ENCODE data around the gene DOCK4.

DOCK4 gene

DNA sequence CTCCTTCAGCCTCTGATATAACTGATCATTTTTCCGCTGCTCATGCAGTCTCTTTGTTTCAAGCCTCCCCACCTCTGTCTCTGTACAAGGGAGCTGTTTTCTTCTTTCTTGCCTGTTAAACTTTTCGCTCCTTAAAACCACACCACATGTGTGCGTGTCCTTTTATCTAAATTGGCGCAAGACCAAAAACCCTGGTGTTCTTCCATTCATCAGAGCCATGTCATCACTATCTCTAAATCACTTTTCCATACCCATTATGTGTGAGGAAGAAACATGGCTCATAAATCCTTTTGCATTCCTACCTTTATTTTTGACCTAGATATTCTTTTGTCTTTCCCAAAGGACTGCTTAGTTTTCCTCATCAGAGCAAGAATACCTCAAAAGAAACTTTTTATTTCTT lies 404.9 kb downstream of the DOCK4 start:
- Histone ChIP-seq H3K27me3 (ENCODE audit: insufficient read depth, poor library complexity, severe bottlenecking) (no peaks in the 10 kb centered on the region), H3K4me3 (replicated peaks; ENCODE audit: insufficient read depth, low read length) (no peak overlapping the region), H3K27ac (replicated peaks) (no peak overlapping the region)
- no peak for TF ChIP-seq SPI1 (IDR thresholded peaks at IDR 0.05; ENCODE audit: borderline replicate concordance, low read depth)
- TF ChIP-seq GABPA (IDR thresholded peaks at IDR 0.05; ENCODE audit: low read depth), result no peak
- no peak for TF ChIP-seq POLR2AphosphoS5 (IDR thresholded peaks at IDR 0.05; ENCODE audit: low read depth)
- TF ChIP-seq CTCF (IDR thresholded peaks at IDR 0.05; ENCODE audit: insufficient read depth, low read length), result no peak
- no peak for TF ChIP-seq REST (IDR thresholded peaks at IDR 0.05; ENCODE audit: insufficient replicate concordance, low read depth)
- no peak for DNase-seq (ENCODE audit: low read depth in 1 of 2, low spot score in 1 of 2)

- no peak overlapping the region for H3K4me3 ChIP-seq (replicated peaks; ENCODE audit: insufficient read depth, low read length)
- no peak for TF ChIP-seq GABPA (IDR thresholded peaks at IDR 0.05; ENCODE audit: low read depth)
- TF ChIP-seq CTCF (IDR thresholded peaks at IDR 0.05; ENCODE audit: insufficient read depth, low read length), result no peak
- TF ChIP-seq REST (IDR thresholded peaks at IDR 0.05; ENCODE audit: insufficient replicate concordance, low read depth), result no peak
- no peak for TF ChIP-seq POLR2AphosphoS5 (IDR thresholded peaks at IDR 0.05; ENCODE audit: low read depth)
- TF ChIP-seq SPI1 (IDR thresholded peaks at IDR 0.05; ENCODE audit: borderline replicate concordance, low read depth), result no peak
- no peak overlapping the region for H3K27ac ChIP-seq (replicated peaks)
- H3K27me3 ChIP-seq (ENCODE audit: insufficient read depth, poor library complexity, severe bottlenecking), result no peaks in the 10 kb centered on the region
- peak; percentile 3 to 10 for DNase-seq (ENCODE audit: low read depth in 1 of 2, low spot score in 1 of 2)
These were observed 409.5 kb downstream of the DOCK4 start for GRCh38 chr7:111796671-111797070.

- TF ChIP-seq POLR2AphosphoS5 (IDR thresholded peaks at IDR 0.05; ENCODE audit: low read depth) (no peak), CTCF (IDR thresholded peaks at IDR 0.05; ENCODE audit: insufficient read depth, low read length) (no peak), GABPA (IDR thresholded peaks at IDR 0.05; ENCODE audit: low read depth) (no peak), REST (IDR thresholded peaks at IDR 0.05; ENCODE audit: insufficient replicate concordance, low read depth) (no peak), SPI1 (IDR thresholded peaks at IDR 0.05; ENCODE audit: borderline replicate concordance, low read depth) (no peak)
- H3K27ac ChIP-seq (replicated peaks), result no peak overlapping the region
These were observed 416.3 kb downstream of the DOCK4 start for GRCh38 chr7:111789870-111790269.

More at GRCh38 chr7:111789870-111790269, 416.3 kb downstream of the DOCK4 start:
- Histone ChIP-seq H3K4me3 (replicated peaks; ENCODE audit: insufficient read depth, low read length) (no peak overlapping the region), H3K27me3 (ENCODE audit: insufficient read depth, poor library complexity, severe bottlenecking) (no peaks in the 10 kb centered on the region)
- no peak for DNase-seq (ENCODE audit: low read depth in 1 of 2, low spot score in 1 of 2)
